Glutamatergic neuron (in vitro differentiated cells): Measurements from ENCODE around the gene EFNA2. TPM values are rescaled to one million over a fixed set of nuclear protein-coding genes. Genes with fewer than 3 reads are reported as not detected.

Source experiments
- DNase-seq: peaks from one replicate; pipeline ENCODE4 v3.0.0; 2022
- H3K27ac Mint-ChIP-seq: one replicate; pipeline ENCODE4 v1.8.0; 2020; ENCODE audit warnings: mild to moderate bottlenecking, mixed read lengths, inconsistent platforms; ENCODE audit not compliant: unreplicated experiment
- H3K27me3 Mint-ChIP-seq: one replicate; pipeline ENCODE4 v1.8.0; 2020; ENCODE audit warnings: mild to moderate bottlenecking, moderate library complexity, mixed read lengths, inconsistent platforms; ENCODE audit not compliant: unreplicated experiment
- H3K36me3 Mint-ChIP-seq: one replicate; pipeline ENCODE4 v1.8.0; 2020; ENCODE audit warnings: mild to moderate bottlenecking, mixed read lengths, inconsistent platforms; ENCODE audit not compliant: unreplicated experiment
- H3K4me1 Mint-ChIP-seq: one replicate; pipeline ENCODE4 v1.8.0; 2020; ENCODE audit warnings: mild to moderate bottlenecking, low read depth, mixed read lengths, inconsistent platforms; ENCODE audit not compliant: unreplicated experiment
- H3K4me3 Mint-ChIP-seq: one replicate; pipeline ENCODE4 v1.8.0; 2020; ENCODE audit warnings: mild to moderate bottlenecking, mixed read lengths, inconsistent platforms; ENCODE audit not compliant: unreplicated experiment
- H3K9me3 Mint-ChIP-seq: one replicate; pipeline ENCODE4 v1.8.0; 2020; ENCODE audit warnings: mild to moderate bottlenecking, moderate library complexity, mixed read lengths, inconsistent platforms; ENCODE audit not compliant: unreplicated experiment
- CTCF ChIP-seq: fragments of 200-600 bp; sonication (generic); IDR thresholded peaks from one replicate; pipeline ENCODE4 v1.5.0; 2021; ENCODE audit not compliant: partially characterized antibody, unreplicated experiment
- total RNA-seq: library from RNA; stranded (reverse); fragmentation: NEBNext Ultra II Directional; extraction: Animal tissue kit (Norgen Biotek cat#: 25700); gene quantifications from one replicate; pipeline ENCODE4 v1.2.1, GENCODE V29; 2021; ENCODE audit not compliant: unreplicated experiment

Gene EFNA2
- total RNA-seq, 1 donor from 2014 or later = 61.4 TPM

- Mint-ChIP-seq H3K4me1 (peaks cover 8% of the 10 kb centered on the region), H3K9me3 (peaks cover 12% of the 10 kb centered on the region), H3K27me3 (peaks cover 9% of the 10 kb centered on the region), H3K27ac (peak overlapping the region; percentile 88), H3K36me3 (no peaks in the 10 kb centered on the region), H3K4me3 (no peak overlapping the region)
- no peak for TF ChIP-seq CTCF
- DNase-seq = no peak
These were observed 35.7 kb upstream of the EFNA2 start for GRCh38 chr19:1249990-1250436.

- H3K4me3 Mint-ChIP-seq = peak overlapping the region; percentile 94
- H3K27me3 Mint-ChIP-seq = peaks cover 10% of the 10 kb centered on the region
- H3K36me3 Mint-ChIP-seq = no peaks in the 10 kb centered on the region
- H3K27ac Mint-ChIP-seq = peak overlapping the region; percentile 94
- peaks cover 8% of the 10 kb centered on the region for H3K4me1 Mint-ChIP-seq
- TF ChIP-seq CTCF = no peak
- DNase-seq = peak; percentile 95
- peaks cover 12% of the 10 kb centered on the region for H3K9me3 Mint-ChIP-seq
These were observed 35.0 kb upstream of the EFNA2 start for GRCh38 chr19:1250437-1251260.

- no peak for TF ChIP-seq CTCF
- peak overlapping the region; percentile 94 for H3K4me3 Mint-ChIP-seq
- peaks cover 6% of the 10 kb centered on the region for H3K4me1 Mint-ChIP-seq
- peak overlapping the region; percentile 94 for H3K27ac Mint-ChIP-seq
- peaks cover 18% of the 10 kb centered on the region for H3K9me3 Mint-ChIP-seq
- DNase-seq = no peak
- peaks cover 10% of the 10 kb centered on the region for H3K27me3 Mint-ChIP-seq
- no peaks in the 10 kb centered on the region for H3K36me3 Mint-ChIP-seq
These were observed 34.1 kb upstream of the EFNA2 start for GRCh38 chr19:1251330-1252220.

- Mint-ChIP-seq H3K27me3 (peaks cover 11% of the 10 kb centered on the region), H3K4me3 (peak overlapping the region; percentile 94), H3K27ac (peak overlapping the region; percentile 94), H3K9me3 (peaks cover 19% of the 10 kb centered on the region), H3K36me3 (no peaks in the 10 kb centered on the region), H3K4me1 (peaks cover 6% of the 10 kb centered on the region)
- DNase-seq = no peak
- no peak for TF ChIP-seq CTCF
These were observed 33.4 kb upstream of the EFNA2 start for GRCh38 chr19:1252221-1252820.
